A549 treated with AZD9567 at 1 μM for 4 hours (cell line): ENCODE measurements around the gene SLC35B1. TPM values are rescaled to one million over a fixed set of nuclear protein-coding genes. Genes with fewer than 3 reads are reported as not detected.

ENCODE experiments used
- total RNA-seq: library from RNA; stranded (reverse); fragments of 200-300 nt; extraction: Qiagen RNA extraction; gene quantifications from 5 replicates; pipeline ENCODE4 v1.2.3, GENCODE V29; 2022; ENCODE audit not compliant: insufficient read depth

The SLC35B1 gene
- 55.2 to 95.3 TPM (median 89.3 TPM) in 5 replicates for total RNA-seq

GRCh38 chr17:49707608-49708514, at the start of gene SLC35B1:
Gene SLC35B1, minus strand, starts transcription at chr17:49707964. Its CDS starts 131 bp downstream, at chr17:49707833.

GRCh38 chr17:49677933-49678847, 29.6 kb downstream of the SLC35B1 start, which contains the start of gene SPOP:
Gene SPOP, minus strand, starts transcription at chr17:49678097. Its CDS starts 55,287 bp downstream, at chr17:49622810.

Other genes starting within 250 kb of the SLC35B1 start
- 0.79 to 1.1 TPM (median 0.94 TPM) in 5 replicates for gene NGFR, start 212.7 kb downstream of the SLC35B1 start, total RNA-seq
- 0.51 to 0.65 TPM (median 0.56 TPM) in 4 of 5 replicates, not detected in the other for gene NXPH3, start 132.1 kb downstream of the SLC35B1 start, total RNA-seq
- gene SPOP, start 29.9 kb downstream of the SLC35B1 start, total RNA-seq, result 34.7 to 37.0 TPM (median 35.6 TPM) in 5 replicates
- 1.1 to 1.5 TPM (median 1.2 TPM) in 4 of 5 replicates, not detected in the other for gene FAM117A, start 56.2 kb upstream of the SLC35B1 start, total RNA-seq
- gene KAT7, start 80.7 kb upstream of the SLC35B1 start, total RNA-seq, result 27.9 to 31.7 TPM (median 29.4 TPM) in 5 replicates
- not detected in 5 replicates for gene TAC4, start 140.1 kb upstream of the SLC35B1 start, total RNA-seq